ENCODE measurements around the gene CAPN9. TPM values are rescaled to one million over a fixed set of nuclear protein-coding genes. Genes with fewer than 3 reads are reported as not detected.

Gene CAPN9
- total RNA-seq, 1 donor from 2014 or later, result not detected

DNA sequence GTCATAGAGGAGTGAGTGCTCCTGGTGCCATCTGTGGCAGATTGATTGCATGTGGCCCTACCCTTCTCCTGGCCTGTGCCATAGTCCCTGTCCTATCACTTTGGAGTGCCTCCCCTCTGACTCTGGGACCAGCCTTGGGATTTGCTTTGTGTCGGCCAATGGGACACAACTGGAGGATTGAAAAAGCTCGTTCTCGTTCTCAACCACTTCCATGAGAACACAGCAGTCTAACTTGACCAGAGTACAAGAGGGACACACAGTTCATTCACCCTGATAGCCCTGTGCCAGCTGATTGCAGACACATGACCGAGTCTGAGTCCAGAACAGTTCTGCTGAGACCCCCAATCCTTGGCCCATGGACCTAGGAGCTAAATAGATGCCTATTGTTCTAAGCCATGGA lies 73.4 kb downstream of the CAPN9 start:
- intact Hi-C loops (cut with micrococcal nuclease), result no loop called here

DNA sequence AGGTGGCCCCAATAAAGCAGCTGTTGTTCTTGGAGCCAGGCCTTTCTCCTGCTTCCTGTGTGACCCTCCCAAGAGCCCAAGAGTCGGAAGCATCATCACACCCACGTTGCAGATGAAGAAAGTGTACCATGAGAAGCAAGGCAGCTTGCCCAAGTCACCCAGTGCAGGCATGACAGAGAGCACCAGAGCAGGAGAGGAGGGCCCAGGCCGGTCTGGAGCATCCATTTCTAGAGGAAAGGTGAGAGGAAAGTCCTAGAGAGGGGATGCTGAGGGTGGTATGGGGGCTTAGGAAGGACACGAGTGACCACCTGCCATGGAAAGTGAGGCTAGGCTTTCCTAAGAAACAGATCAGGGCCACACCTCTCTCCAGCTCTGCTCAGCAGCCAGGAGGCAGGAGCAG lies 74.2 kb downstream of the CAPN9 start:
- intact Hi-C loops (cut with micrococcal nuclease), result no loop called here

DNA sequence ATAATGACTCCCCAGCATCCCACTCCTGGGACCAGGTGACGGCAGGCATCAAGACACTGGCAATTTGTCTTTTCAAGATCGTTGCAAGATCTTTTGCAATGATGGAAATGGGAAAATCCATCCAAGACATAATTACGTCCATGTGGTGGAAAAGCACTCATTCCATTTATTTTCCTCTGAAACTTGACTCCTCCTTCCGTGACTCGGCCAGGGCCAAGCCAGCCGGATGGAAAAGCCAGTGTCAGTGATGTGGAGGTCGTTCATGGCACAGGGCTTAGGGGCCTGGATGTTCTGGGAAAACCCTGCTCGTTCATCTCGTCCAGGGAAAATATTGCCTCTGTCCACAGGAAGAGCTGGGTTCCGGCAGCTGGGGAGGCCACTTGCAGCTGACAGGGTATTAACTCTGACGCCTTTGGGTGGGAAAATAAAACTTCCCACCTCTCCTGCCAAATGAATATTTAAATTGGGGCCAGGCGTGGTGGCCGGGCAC lies 74.9 kb downstream of the CAPN9 start:
- intact Hi-C loops (cut with micrococcal nuclease), result no loop called here

DNA sequence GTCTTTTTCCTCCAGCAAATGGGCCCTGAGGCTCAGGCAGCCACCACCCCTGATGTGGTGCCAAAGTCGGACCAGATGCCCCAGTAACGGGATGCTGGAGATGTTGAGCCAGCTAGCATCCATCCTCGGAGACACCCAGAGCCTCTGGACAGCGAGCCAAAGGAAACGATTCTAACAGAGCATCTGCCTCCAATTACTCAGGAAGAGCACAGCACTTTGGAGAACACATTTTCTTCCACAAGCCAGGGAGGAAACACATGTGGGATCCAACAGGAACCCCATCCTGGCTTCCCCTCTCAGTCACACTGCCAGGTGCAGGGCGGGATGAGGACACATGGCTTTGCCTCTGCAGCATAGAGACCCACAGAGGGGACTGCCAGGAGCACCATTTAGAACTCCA lies 76.2 kb downstream of the CAPN9 start:
- intact Hi-C loops (cut with micrococcal nuclease), result no loop called here

DNA sequence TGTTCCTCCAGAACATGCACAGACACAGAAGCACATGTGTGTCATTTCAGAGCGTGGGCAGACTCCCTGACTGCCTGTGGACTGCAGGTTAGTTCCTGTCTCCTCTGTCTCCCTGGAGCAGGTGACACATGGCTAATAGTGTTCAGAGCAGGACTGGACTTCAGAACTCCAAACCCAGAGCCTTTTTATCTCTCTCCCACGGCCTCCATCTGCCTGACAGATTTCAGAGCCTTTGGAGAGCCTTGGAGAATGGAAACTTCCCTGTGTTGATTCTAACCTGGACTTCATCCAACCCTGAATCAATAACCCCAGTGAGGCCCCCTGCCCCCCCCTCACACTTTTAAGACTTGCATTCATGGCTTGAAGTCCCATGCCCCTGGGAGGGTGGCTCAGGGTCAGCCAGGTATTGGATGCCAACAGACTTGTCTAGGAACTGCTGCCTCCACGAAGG lies 76.8 kb downstream of the CAPN9 start:
- intact Hi-C loops (cut with micrococcal nuclease), result no loop called here

DNA sequence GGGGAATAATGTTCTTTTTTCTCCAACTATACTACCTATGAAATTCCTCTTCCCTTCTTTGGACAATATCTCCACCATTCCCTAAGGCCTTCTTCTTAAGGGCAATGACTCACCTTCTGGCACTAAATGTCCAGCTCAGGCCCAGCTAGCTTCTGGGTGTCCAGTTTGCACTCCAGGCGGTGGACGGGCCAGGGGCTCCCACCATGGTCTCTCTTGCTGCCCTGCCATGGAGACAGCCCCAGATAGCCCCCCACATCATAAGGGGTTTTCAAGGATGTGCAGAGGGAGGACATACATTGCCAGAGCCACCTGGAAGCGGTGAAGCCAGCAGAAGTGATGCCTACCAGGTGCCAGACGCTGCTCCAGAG lies 77.3 kb downstream of the CAPN9 start:
- intact Hi-C loops (cut with micrococcal nuclease), result no loop called here

DNA sequence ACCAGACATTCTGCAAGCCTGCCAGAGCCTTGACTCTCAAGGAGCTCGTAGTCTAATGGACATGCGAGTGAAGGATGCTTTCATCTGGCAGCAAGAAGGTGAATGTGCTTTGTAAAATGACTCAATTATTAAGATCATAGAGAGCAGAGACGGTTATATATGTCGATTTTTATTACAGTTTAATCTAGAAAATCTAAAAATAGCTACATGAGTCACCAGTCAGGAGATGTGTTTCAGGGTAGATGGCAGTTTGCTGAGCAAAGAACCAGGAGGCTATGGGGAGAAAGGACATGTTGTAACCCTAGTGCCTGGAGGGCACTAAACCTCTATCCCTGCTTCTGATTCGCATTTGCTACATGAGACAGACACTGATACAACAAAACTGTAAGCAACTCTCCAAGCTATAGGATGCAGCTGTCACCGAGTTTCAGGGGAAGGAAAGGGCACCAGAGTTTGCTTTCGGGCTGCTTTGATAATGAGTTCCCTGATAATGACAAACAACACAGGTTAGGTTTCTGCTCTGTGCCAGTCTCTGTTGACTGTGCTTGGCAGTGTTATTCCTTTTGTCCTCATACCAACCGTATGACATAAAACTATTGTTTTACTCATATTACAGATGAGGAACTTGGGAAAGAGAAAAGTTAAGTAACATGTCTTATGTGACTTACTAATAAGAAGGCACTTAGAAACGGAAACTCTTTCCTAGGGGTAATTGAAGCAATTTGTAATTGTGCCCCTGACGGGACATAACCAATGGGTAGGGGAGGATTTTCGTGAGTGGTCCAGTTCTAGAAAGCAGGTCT lies 77.9 kb downstream of the CAPN9 start:
- intact Hi-C loops (cut with micrococcal nuclease), result no loop called here

DNA sequence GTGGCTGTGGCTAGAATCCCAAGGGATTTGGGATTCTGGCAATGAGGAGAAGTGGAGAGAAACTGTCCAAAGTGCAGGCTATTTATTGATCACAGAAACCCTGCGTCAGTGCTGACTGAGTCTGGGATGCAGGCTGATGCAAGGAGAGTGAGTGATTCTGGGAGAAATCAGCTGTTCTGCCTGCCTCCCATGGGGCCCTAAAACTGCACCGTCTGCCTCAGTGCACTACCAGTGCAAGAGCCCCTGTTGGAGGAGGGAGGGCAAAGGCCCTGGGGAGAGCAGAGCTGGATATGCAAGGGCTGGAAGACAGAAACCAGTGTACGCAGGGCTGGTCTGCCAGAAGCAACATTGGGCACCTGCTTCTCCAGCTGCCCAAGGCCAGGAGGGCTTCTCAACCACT lies 78.6 kb downstream of the CAPN9 start:
- intact Hi-C loops (cut with micrococcal nuclease), result no loop called here

DNA sequence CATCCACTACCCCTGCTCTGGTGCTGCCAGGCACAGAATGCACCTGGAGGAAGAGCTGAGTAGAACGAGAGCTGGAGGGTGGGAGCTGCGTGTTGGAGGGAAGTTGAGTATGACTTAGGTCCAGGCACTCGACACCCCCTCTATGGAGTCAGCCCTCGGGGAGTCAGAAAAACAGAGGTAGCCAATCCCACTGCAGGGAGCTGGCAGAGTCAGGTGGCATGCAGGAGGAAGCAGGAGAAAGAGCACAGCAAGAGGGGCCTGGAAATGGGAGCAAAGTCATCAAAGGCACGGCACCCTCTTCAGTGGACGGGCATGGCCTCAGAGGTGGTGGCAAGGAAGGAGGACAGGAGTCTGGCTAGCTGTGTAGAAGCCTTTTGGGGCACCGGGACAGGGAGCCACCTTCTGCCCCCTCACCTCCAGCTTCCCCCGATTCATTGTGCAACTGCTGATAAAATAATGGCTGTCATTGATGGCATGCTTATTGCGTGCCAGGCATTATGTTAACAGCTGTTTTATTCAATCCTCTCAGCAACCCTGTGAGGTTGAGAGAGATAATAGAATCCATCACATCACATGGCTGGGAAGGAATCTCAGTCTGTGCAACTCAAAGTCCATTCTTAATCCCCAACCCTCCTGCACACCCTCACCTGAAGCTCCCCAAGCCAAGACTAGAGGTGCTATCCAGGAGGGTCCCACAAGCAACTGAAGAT lies 79.1 kb downstream of the CAPN9 start:
- intact Hi-C loops (cut with micrococcal nuclease), result no loop called here

DNA sequence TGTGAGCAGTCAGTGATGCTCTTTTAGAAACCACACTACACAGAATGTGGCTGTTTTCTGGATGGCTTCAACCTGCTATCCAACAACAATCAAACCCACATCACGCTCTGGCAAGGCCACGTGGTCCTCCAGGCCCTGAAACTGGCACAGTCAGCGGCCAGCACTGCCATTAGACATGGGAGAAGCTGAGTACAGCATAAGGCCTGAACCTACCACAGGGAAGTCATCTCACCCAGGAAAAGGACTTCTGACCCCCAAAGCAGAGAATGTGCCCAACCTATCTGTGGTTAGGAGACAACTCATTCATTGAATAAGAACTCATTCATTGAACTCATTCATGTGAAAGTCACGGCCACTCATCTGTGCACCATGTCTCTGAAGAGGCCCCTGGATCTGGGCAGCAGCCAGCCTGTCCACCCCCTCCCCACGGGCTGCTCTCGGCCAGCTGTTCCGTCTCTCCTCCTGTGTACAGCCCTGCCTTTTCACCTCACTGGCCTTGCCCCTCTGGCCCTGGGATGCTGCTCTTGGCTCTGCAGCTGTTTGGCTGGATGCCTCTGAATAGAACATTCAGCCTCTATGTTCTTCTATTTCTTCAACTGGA lies 80.0 kb downstream of the CAPN9 start:
- intact Hi-C loops (cut with micrococcal nuclease), result no loop called here

DNA sequence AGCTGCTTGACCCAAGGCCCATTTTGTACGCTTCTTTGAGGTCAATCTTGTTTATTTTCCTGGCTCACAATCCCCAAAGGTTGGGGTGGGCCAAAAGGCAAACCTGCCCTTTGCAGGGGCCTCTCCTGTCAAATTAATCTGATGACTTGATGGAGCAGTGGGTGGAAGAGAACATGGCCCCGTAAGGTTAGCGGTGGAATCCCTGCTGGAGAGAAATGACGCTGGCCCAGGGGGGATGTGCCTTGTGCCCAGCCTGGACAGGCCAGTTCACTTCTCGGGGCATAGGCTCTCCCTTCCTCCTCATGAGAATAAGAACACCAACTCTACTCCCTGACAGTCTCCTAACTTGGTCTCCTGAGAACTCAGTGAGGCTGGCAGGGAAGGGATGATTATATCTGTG lies 80.6 kb downstream of the CAPN9 start:
- intact Hi-C loops (cut with micrococcal nuclease), result no loop called here

DNA sequence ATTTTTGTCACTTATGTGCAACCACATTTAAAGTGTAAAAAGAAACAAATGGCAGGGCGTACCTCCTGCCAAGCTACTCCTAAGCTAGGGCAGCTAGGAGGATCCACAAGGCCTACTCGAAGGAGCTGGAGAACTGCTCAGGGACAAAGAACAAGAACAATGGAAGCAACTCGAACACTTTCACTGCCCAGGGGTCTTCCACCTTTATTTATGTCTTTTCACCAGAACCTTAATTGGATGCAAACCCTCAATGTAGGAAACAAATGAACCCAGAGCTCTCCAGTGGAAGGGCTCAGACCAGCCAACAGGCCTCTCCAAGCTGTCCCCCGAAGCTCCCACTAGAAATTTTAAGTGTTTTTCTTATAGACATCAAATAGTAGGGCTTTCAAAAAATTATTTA lies 81.2 kb downstream of the CAPN9 start:
- intact Hi-C loops (cut with micrococcal nuclease), result no loop called here

DNA sequence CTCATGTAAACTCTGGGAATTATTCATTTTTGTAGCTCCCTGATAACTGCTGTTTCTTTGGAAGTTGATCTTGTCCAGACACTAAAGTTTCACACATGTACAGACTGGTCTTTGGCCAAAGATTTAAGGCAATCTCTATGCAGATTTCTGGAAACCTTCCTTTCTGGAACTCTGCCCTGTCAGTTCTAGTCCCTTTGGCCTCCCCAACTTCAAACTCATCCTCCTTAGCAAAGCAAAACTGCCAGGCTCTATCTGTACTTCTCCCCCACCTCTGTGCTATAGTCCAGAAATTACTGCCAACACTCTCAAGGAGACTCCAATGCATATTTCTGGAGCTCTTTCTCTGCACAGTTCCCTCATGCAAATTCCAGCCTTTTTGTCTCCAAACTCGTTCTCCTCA lies 84.6 kb downstream of the CAPN9 start:
- intact Hi-C loops (cut with micrococcal nuclease), result no loop called here

DNA sequence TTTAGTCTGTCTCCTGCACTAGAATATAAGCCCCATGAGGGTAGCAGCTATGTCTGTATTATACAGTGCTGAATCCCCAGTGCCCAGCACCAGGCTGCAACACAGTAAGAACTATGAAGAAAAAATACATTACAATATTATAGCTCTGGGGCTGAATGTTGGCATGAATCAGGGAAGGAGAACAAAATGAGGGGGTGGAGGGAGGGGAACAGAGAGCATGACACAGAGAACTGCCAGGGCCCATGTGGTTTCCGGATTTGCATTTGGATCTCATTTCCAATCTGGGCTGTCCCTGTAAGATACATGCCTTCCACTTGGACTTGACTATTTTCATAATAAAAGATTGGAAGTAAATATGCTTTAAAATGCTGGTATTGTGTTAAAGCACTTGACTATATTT lies 85.3 kb downstream of the CAPN9 start:
- intact Hi-C loops (cut with micrococcal nuclease), result no loop called here

DNA sequence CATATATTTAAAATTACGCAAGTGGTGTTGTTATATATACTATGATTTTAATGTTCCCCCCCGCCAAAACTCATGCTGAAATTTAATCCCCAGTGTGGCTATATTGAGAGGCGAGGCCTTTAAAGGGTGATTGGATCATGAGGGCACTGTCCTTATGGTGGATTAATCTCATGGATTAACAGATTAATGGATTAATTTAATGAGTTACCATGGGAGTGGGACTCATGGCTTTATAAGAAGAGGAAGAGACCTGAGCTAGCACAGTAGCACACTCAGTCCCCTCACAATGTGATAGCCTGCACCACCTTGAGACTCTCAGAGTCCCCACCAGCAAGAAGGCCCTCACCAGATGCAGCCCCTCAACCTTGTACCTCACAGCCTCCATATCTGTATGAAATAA lies 86.3 kb downstream of the CAPN9 start:
- intact Hi-C loops (cut with micrococcal nuclease), result no loop called here

DNA sequence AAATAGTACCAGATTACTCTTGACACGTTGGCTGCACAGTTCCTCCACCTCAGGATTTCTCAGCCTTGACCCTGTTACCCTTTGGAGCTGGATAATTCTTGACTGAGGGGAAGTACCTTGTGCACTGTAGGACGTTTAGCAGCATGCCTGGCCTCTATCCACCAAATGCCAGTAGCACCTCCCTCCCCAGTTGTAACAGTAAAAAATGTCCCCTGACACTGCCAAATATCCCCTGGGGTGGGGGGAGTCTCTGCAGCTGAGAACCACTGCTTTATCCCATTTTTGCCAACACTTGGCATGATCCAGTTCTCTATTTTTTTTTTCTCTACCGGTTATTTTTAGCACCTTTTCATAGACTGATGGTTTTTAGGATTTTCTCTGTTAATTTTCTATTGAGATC lies 87.1 kb downstream of the CAPN9 start:
- intact Hi-C loops (cut with micrococcal nuclease), result no loop called here

DNA sequence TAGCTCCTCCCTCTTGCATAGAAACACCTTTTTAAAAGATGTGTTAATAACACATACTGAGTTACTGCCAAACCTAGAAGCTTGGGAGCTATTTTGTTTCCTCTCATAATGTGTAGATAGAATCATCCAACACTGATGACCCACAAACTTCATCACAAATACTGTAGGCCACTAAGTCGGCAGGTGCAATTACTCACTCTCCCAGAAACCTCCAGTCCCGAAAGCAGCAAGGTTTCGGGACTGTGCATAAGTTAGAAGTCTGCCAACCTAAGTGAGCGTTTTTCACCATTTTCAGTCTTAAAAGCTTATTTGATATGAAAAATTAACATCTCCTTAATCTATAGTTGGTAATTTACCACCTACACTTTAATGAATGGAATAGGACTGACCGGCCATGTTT lies 89.2 kb downstream of the CAPN9 start:
- intact Hi-C loops (cut with micrococcal nuclease), result no loop called here

DNA sequence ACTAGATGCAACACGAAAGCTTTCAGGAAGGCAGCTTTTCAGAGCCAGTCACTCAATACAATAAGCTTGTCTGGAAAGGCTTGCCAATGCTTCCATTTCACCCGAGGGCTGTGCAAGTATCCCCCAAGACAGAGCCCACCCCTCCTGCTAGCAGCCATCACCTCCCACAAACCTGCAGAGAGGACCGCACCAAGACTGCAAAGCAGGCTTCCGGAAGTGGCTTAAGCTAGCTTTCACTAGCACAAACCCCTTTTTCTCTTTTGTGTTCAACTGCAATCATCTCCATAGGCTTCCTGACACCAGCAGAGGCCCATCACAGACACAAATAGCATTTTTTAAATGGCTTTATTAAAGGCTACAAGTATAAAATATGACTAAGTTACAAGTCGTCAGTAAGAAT lies 89.6 kb downstream of the CAPN9 start:
- intact Hi-C loops (cut with micrococcal nuclease), result no loop called here

DNA sequence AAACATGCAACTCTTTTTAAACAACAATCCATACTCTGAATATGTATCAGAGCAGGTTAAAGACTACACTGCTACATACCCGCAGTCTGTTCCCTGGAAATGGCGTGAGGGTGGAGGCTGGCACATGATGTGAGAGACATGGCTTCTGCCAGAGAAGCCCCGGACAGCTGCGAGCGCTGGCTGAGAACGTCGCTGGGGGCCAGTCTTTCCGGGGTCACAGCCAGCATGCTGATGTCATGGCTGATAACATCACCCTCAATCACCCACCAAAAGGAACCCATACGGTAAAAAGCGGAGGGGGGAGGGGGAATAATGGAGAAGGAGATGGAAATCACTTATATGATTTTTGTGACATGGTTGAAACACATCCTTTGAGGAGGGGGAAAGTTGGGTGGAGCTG lies 92.0 kb downstream of the CAPN9 start:
- intact Hi-C loops (cut with micrococcal nuclease), result no loop called here

DNA sequence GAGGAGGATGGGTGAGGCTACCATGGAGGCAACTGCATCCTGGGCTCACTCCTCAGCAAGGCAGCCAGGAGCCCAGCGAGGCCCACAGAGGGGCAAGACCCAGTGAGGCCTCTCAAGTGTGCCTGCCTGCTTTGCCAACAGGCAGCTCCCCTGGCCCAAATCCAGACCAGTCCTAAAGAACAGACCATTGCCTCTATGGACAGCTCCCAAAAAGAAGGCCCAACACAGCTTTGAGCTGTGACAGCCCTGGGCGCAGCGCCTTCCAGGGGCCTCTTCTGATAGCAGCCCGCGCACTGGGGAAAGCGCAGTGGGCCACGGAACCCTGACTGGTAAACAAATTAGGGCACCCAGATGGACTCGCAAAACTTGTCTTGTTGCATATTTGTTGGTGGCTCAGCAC lies 95.6 kb downstream of the CAPN9 start:
- intact Hi-C loops (cut with micrococcal nuclease), result no loop called here

DNA sequence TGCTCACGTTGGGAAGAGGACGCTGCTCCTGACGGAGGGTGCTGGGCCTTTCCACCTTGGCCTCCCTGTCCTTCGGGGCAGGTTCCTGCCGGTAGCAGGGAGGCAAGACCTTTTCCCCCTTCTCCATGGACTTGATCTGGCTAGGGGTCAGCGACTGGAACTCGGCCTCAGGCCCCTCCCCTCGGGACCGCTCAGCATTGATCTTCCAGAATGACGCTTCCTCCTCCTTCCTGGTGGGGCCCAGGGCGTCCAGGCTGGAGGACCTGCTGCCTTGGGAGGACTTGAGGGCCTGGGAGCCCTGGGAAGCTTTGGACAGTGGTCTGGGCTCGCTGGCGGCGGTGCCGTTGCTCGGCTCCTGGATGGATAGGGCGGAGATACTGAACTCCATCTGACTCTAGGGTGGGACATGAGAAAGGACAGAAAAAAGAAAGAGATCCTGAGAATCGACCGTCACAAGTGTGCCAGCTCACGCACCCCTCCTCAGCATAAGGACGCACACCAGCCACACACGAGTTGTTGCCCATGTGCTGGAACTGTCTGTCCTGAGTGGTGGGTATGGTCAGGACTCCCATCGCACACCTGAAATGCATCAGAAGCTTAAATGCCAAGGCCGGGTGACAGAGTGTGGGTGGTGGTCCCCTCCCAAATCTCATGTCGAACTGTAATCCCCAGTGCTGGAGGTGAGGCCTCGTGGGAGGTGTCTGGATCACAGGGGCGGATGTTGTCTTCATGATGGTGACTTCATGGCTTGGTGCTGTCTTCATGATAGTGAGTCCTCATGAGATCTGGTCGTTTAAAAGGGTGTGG lies 96.5 kb downstream of the CAPN9 start:
- intact Hi-C loops (cut with micrococcal nuclease), result no loop called here

DNA sequence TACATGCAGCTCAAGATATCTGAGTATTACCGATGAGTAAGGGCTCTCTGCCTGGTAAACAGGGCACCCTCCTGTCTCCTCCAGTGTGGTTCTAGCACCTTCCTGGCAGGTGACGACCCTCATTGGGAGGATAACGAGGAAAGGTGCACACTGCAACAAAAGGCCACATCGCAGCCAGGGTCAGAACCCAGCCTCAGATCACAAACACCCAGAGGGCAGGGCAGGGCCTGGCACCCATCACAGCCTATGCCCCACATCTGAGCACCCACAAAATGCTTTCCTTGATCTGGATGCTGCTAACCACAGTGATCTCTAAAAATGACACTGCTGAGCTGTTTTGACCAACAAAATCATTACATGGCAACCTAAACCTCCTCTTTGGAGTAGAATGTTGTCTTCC lies 97.4 kb downstream of the CAPN9 start:
- intact Hi-C loops (cut with micrococcal nuclease), result no loop called here
